Fibroblast of the conjunctiva (primary cell): Measurements from ENCODE around the gene UBE3A.
"Not testable (repeated sequence)": the region's sequence is repeated elsewhere in the genome, so short reads cannot be mapped to it uniquely, and the experiment has no call there.

ENCODE experiments used
- DNase-seq: peaks from one replicate; pipeline ENCODE4 v3.0.0-alpha.2; 2010; ENCODE audit warnings: low read depth

The UBE3A gene

DNA sequence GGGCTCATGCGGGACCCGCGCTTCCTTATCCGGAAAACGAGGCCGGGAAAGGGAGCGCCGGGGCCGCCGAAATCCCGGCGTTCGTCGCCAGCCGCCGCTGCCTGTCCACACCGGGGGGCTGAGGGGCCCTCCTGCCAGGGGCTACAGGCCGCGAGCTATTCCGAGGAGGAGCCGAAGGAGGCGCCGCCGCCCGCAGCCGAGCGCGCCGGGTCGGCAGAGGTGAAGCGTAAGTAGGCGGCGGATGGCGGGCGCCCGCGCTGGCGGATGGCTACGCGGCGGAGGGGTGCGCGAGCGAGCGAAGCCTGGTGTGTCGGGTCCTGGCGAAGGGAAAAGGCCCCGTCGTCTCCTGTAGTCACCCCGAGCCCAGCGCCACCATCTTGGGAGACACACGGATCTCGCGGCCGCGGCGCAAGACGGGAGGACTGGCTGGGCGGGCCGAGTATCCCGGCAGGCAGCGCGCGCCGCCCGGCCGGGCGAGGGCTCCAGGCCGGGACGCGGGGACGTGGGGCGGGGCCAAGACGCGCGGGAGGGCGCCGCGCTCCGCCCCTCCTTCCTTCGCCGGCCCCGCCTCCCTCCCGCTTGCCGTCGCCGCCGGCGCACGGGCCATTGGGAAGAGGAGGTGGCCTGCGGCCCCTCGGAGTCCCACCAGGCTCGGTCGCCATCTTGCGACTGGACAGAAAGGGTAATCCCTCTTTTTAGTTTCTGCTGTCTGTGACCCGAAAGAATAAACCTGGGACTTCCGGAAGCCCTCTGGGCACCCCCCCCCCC, at the start of gene UBE3A:
TSS of gene UBE3A (minus strand) at position 424 of the 768 bp plus-strand sequence. CDS start 29,917 bp downstream, outside the sequence.
- peak; percentile 85 for DNase-seq

DNA sequence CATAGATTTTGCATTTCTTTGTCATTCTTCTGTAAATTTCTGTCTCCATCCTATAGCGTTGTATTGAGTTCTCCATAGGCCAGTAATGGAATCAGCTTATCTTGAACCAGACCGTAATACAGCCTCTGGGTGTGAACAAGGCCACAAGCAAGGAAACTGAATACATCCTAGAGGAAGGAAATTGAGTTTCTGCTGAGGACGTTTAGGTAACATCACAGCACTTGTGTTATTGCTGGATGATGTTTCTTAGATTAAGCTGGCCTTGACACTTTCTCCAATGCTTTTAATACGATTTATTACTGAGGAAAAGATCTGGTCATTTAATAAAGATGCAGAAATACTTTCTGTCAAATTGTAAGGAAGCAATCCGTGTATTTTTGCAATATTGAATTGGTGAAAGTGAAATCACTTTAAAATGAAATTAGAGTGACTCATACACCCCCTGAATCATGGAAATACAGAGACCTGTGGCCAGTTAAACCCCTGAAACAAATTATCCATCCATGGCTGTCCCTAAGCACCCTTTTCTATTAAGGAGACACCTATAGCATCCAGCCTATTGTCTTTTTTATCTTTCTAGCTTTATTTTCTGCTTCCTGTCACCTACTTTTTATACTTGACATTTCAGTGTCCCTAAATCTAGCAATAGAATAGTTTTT, 48.5 kb upstream of the UBE3A start:
- no peak for DNase-seq

DNA sequence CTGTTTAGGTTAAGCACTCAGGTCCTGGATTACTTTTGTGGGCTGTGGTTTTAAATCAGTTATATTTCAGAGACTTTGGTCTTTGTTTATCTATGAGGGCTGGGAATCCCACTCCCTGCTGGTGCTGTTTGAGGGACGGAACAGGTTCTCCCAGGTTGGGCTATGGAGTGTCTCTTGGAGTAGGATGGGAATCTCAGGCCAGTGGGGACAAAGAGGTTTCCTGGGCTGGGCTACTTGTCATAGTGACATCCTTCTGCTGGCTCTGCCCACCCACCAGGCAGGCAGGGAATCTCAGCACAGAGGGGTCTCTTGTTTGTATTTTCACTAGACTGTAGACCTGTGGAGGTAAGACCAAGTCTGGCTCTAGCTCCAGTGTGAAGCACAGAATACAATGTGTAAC, 47.2 kb upstream of the UBE3A start:
- no peak for DNase-seq

DNA sequence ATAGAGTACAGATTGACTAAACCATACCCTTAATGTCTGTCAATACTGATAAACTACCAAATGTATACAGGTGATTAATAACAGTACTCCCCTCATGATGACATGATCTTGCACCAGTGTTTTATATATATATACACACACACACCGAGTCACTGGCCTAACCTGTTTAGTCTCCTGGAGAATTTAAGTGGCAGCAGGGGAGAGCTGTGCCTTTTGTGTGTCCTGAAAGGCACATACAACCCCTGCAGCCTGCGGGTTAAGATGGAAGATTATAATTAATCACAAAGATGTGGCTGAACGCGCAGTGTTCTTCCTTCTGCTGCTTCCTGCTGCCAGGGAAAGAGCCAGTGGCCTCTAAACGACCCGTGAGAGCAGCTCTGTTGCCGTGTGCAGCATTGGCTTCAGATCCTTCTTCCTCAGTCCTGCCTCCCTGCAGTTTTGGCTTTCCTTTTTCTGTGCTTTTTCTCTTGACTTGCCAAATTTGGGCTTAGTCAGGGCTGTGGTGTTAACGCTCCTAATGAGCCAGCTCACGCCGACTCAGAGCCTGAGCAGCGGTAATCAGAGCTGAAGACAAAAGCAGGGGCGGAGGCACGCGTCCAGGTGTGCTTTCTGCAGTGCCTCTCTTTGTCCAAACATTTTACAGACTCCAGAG, 42.5 kb upstream of the UBE3A start:
- no peak for DNase-seq

DNA sequence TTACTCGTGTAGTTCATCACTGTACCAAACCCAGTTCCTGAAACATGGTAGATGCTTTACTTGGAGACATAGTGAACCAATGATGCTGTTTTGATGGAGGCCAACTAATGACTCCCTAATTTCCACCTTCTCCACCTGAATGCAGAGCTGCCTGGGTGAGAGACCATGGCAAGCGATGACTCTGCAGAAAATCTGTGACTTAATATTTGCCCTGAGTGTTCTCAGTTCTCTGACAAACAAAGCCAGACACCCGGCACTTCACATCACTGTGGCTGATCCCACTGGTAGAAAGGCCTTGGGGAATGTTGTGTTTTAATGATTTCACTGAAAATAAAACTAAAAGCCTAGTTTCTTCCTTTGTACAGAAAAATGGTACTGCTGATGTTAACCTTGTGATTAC, 39.5 kb upstream of the UBE3A start:
- DNase-seq, result no peak

DNA sequence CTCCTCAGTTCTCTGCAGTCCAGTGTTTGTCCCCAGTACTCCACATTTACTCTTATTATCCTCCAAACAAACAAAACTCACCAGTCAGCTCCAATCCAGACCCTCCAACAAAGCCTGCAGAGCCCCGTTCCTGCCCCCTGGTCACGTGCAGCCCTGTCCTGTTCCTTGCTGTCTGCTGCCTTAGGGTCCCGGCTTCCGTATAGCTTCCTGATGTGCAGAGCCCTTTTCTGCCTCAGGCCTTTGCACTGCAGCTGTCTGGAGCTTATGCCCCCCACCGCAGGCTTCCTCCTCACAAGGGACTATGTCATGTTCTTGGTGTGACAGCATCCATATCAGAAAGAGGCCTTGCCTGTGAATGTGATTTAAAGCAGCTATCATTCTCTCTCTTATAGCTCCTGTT, 39.0 kb upstream of the UBE3A start:
- no peak for DNase-seq

DNA sequence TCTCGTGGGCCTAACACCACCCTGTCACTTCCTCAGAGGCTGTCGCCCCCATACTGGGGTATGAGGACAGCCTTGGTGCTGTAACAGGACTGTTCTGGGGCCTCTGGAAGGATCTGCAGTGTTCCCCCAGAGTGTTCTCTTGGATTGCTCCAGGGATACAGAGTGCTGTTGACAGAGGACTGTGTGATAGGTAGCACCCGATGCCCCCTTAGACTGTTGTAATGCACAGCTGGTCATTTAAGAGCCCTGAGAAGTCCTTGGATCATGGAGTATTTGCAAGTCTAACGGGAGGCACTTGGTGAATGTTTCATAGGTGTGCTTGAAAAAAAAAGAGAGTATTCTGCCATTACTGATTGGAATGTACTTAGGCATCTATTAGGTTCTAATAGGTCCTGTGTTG, 35.4 kb upstream of the UBE3A start:
- no peak for DNase-seq

DNA sequence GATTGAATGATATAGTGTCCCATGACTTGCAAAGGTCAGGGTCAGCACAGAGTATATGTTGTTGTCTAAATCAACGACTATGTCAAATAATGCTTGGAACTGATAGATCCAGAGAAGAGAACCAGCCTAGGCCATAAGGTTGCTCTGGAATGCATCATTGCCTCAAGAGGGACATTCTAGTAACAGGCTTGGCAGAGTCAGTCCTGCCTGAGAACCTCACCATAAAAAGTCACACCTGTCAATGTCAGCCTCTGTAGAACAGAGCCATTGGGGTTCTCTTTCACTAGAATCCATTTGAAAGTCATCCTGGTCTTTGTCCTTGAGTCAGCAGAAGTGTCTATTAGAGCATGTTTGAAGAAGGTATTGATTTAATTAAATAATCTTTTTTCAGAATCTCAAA, 31.4 kb upstream of the UBE3A start:
- DNase-seq, result no peak

DNA sequence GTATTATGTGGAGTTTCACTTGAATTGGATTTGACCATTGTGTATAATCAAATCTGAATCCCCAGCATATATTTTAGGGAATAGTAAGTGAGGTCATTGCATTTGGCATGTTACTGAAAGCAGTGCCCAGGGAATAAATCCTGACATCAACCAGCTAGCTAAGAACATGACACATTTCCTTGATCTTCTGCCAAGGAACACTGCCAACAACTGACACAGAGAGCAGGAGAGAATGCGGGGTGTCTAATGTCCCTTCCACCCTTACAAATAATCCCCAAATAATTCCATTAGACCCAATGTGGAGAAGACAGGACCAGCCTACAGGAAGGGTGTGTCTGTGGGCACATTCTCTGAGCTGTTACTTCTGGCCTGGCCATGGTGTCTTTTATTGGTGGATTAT, 30.6 kb upstream of the UBE3A start:
- DNase-seq, result no peak

DNA sequence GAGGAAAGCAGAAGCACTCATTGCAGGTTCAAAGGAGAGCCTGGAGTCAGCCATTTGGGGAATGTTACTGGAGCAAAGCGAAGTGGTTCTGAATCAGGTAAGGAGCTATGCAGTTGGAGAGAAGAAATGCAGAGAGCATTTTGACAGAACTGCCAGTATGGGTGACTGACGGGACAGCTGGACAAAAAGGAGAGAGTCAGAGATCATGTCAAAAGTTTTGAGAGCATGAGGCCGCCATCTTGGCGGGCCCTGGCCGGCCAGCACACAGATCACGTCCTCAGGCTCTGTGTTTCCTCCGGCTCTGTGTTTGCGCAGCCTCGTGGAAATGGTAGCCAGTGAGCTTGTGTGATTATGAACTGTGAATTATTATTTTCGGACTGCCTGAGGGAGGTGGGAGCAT, 29.8 kb upstream of the UBE3A start:
- DNase-seq, result no peak

DNA sequence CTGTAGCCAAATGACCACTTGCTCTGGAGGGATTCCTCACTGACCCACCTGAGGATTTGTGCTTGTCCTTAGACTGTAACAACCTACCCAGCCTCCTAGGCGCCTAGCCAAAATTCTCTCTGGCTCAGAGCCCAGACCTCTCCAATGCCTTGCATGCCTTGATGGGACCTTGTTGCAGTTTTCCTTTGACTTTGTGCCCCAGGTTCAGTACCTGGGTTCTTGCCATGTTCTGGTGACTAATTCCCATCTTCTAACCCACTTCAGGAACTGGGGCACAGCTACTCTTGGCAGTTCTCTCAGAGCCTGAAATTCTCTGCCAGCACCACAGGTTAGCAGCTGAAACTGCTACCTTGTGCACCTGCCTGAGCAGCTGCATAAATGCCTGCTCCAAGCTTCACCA, 27.0 kb upstream of the UBE3A start:
- no peak for DNase-seq

DNA sequence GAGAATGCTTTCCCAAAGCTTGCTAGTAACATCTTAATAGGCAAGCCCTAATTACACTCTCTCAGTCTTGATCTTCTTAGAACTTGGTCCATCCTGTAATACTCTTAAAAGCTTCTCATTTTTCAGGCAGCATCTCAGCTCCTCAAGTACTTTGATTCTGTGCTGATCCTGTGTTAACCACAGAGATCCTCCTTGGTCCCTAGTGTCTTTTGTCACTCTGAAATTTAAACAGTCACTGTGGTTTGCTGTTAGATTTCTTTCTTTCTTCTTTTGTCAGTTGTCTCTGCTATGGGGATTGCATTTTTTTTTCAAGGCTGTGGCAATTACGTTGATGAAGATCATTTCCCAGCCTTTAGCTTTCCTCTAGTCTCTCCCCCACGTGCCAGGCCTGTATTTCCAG, 26.0 kb upstream of the UBE3A start:
- DNase-seq, result no peak

DNA sequence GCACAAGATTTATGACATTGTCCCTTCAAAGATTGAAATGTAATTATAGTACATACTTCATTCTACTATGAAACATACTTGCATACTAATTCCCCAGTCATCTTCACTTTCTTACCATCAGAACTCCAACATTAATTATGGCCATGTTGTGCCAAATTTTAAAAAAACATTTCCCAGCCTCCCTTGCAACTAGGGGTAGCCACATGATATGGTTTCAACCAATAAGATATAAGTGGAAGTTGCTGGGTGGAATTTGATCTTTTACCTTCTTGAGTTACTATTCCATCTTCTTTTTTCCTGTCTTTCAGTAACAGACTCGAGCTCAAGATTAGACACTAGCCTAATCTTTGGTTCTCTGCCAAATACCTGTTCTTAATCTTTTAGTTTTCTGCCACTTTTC, 25.6 kb upstream of the UBE3A start:
- DNase-seq, result no peak

DNA sequence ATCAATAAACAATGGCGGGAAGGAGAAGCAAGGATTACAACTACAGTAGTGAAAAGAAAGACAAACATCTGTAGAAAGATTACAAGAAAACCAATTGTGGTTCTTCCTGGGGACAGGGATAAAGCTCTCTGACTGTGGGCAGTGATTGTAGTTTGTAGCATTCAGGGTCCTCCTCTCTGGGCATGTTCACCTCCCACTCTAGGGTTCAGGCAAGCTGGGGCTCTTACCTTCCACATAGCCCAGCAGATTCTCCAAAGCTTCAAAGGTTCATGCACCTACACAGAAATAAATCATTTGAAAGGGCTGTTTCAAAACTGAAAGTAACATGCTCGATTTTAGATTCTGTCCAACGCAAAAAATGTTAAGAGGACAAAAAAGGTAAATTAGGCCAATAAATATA, 17.4 kb upstream of the UBE3A start:
- no peak for DNase-seq

DNA sequence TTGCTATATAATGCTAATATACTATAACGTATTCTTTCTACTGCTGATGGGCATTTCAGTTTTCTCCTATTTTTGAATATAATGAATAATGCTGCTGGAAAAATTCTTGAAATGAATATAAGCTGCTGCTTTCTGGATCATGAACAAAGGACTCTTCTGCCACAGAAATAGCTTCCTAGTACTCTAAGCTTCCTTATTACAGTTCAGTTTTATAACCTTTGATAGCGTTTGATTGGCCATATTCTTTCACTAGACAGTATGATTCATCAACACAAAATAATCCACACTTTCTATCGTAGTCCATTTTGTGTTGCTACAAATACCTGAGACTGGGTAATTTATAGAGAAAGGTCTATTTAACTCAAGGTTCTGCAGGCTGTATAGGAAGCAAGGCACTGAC, 16.4 kb upstream of the UBE3A start:
- no peak for DNase-seq

DNA sequence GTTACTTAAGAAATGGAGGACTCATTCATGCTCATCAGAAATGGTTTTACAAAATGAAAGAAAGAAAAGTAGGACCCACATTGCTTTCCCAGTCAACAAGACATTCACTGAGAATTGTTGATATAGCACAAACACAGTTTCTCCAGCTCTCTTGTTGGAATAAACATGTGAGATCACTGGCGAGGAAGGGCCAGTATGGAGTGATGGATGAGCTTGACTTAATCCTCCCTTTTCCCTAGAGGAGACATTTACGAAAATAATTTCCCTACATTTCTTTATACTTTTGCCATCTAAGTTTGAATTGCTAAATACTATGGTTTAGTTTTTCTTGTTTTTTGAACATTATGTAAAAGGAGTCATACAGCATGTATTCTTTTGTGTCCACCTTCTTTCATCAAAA, 15.9 kb upstream of the UBE3A start:
- DNase-seq, result no peak

DNA sequence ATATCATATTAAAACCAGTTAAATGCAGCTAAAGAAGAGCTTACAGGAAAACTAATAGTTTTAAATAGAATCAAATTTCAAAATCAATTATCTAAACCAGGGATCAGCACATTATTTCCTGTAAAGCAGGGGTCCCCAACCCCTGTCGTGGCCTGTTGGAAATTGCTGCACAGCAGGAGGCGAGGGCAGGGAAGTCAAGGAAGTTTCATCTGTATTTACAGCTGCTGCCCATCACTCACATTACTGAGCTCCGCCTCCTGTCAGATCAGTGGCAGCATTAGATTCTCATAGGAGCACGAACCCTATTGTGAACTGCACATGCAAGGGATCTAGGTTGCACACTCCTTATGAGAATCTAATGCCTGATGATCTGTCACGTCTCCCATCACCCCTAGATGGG, 14.4 kb upstream of the UBE3A start:
- DNase-seq, result not testable (repeated sequence)

DNA sequence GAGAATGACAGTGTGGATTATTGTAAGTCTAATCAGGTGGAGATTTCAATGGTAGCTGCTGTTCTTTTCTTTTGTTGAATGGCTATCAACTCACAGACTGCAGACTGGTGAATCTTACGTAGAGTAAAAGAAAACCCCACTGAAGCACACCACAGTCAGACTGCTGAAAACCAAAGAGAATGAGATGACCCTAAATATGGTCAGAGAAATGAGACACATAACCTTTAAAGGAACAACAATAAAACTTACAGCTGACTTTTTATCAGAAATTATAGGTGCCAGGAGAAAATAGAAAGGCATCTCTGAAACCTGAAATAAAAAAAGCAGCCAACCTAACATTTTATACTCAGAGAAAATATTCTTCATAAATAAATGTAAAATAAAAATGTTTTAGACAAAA, 12.7 kb upstream of the UBE3A start:
- no peak for DNase-seq

DNA sequence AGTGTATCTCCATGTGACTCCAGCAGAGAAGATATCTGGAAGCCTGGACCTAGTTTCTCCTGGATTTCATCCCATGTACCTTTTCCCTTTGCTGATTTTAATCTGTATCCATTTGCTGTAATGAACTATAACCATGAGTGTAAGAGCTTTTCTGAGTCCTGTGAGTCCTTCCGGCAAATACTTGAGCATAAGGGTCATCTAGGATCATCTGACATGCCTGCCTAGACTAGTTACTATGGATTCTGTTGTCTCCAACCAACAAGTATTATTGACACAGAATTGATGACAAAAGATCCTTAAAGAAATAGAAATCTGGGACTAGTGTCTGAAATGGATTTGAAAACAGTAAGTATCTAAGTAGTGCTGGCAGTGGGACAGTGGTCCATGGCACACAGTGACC, 11.3 kb upstream of the UBE3A start:
- no peak for DNase-seq

DNA sequence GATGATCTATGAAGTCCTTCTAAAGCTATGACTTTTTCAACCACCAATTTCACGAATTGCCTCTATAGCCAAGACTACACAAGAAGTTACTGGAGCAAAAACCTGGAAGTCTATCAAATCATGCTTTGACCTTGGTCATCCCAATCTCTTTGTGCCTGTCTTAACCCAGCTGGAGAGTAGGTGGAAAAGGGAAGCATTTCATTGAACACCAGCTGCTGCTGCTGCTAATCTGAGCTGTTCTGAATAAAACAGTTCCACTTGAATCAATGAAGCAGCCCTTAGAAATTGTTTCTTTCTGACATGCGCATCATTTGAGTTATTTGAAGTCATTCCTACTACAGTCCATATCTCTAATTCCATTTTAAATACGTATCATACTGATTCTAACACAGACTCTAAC, 7.3 kb upstream of the UBE3A start:
- no peak for DNase-seq

DNA sequence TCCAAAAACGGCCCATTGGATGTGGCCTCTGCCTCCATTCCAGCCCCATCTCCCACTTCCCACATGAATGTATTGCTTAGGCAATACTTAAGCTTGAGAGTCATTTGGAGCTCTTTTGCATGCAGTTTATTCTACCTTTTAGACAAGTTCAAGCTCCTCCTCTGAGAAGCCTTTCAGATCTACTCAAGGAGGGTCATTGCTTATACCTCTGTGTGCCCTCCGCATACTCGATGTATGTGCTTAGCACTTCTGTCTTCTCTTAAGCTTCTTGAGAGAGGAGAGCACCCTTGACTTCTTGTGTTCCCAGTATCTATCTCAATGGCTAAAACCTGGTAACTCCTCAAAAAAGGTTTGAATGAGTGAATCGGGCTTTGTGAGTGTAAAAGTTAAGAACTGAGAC, 6.6 kb upstream of the UBE3A start:
- no peak for DNase-seq

DNA sequence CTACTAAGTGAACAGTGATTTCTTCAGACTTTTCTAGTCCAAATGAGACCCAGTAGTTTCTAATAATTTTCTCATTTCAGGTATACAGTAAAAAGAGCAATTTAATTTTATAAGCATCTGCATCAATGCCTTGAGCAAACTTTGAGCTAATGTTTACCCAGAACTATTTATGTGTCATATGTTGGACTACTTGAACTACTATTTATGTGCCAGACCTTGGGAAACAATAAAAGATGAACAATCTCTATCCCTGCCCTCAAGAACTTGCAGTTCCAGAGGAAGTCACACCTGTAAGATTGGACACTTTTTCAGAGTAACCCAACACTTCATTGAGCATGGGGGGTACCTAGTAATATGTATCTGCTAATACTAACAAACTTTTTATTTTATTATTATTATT, 2.3 kb upstream of the UBE3A start:
- DNase-seq, result no peak

DNA sequence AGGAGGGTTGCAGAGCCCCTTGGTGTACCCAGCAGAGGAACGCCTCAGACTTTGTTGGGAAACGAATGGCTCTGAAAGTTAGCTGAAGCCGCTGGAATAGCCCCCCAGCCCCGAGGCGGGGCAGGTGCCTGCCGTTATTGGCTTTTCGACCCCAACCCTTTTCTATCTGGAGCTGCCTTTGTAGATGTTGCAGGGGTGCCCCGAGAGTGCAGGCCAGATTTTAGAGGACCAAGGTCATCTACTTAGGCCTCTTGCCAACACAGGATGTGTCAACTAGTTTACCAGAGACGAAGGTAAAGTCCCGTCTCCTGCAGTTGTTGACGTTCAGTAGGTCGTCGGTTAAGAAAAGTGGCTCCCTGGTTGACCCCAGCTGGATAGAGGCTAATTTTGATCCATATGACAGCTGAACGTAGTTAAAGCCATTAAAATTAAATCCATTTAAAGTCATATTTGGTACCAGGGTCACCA, 579 bp upstream of the UBE3A start:
- no peak for DNase-seq
